ENCODE data around the gene RGS17. TPM values are rescaled to one million over a fixed set of nuclear protein-coding genes. Genes with fewer than 3 reads are reported as not detected.
A peak's percentile ranks its signal among the peaks of the same experiment; 100 is the strongest.

Gene RGS17
- total RNA-seq, 1 experiment from 2014 or later = 14.4 TPM

GRCh38 chr6:153092082-153093013, 38.7 kb downstream of the RGS17 start:
- DNase-seq (ENCODE audit: low read depth) = peak; percentile 57
- in situ Hi-C loops (cut with HindIII; ENCODE audit: low pct_unique_long_range_greater_than_20kb, low sequenced_read_pairs) = no loop called here

GRCh38 chr6:153090241-153090930, 40.7 kb downstream of the RGS17 start:
- peak; percentile 72 for DNase-seq (ENCODE audit: low read depth)
- in situ Hi-C loops (cut with HindIII; ENCODE audit: low pct_unique_long_range_greater_than_20kb, low sequenced_read_pairs) = no loop called here

GRCh38 chr6:153088796-153089195, 42.3 kb downstream of the RGS17 start:
- in situ Hi-C loops (cut with HindIII; ENCODE audit: low pct_unique_long_range_greater_than_20kb, low sequenced_read_pairs) = no loop called here
- DNase-seq (ENCODE audit: low read depth) = no peak

GRCh38 chr6:153087436-153087835, 43.6 kb downstream of the RGS17 start:
- in situ Hi-C loops (cut with HindIII; ENCODE audit: low pct_unique_long_range_greater_than_20kb, low sequenced_read_pairs) = no loop called here
- DNase-seq (ENCODE audit: low read depth) = no peak

GRCh38 chr6:153086225-153086990, 44.7 kb downstream of the RGS17 start:
- DNase-seq (ENCODE audit: low read depth) = no peak
- in situ Hi-C loops (cut with HindIII; ENCODE audit: low pct_unique_long_range_greater_than_20kb, low sequenced_read_pairs) = no loop called here

GRCh38 chr6:153085239-153085638, 45.8 kb downstream of the RGS17 start:
- in situ Hi-C loops (cut with HindIII; ENCODE audit: low pct_unique_long_range_greater_than_20kb, low sequenced_read_pairs) = no loop called here
- DNase-seq (ENCODE audit: low read depth) = no peak

- in situ Hi-C loops (cut with HindIII; ENCODE audit: low pct_unique_long_range_greater_than_20kb, low sequenced_read_pairs) = no loop called here
- DNase-seq (ENCODE audit: low read depth) = no peak
Measured at GRCh38 chr6:153084393-153084792, 46.7 kb downstream of the RGS17 start.

GRCh38 chr6:153083869-153084268, 47.2 kb downstream of the RGS17 start:
- no peak for DNase-seq (ENCODE audit: low read depth)
- in situ Hi-C loops (cut with HindIII; ENCODE audit: low pct_unique_long_range_greater_than_20kb, low sequenced_read_pairs) = no loop called here

GRCh38 chr6:153081914-153082313, 49.2 kb downstream of the RGS17 start:
- DNase-seq (ENCODE audit: low read depth) = no peak
- in situ Hi-C loops (cut with HindIII; ENCODE audit: low pct_unique_long_range_greater_than_20kb, low sequenced_read_pairs) = no loop called here

GRCh38 chr6:153076431-153076830, 54.7 kb downstream of the RGS17 start:
- in situ Hi-C loops (cut with HindIII; ENCODE audit: low pct_unique_long_range_greater_than_20kb, low sequenced_read_pairs) = no loop called here
- no peak for DNase-seq (ENCODE audit: low read depth)

- DNase-seq (ENCODE audit: low read depth) = no peak
- in situ Hi-C loops (cut with HindIII; ENCODE audit: low pct_unique_long_range_greater_than_20kb, low sequenced_read_pairs) = no loop called here
Measured at GRCh38 chr6:153074761-153075160, 56.3 kb downstream of the RGS17 start.

GRCh38 chr6:153073841-153074240, 57.2 kb downstream of the RGS17 start:
- DNase-seq (ENCODE audit: low read depth) = no peak
- in situ Hi-C loops (cut with HindIII; ENCODE audit: low pct_unique_long_range_greater_than_20kb, low sequenced_read_pairs) = no loop called here

GRCh38 chr6:153070756-153071155, 60.3 kb downstream of the RGS17 start:
- no peak for DNase-seq (ENCODE audit: low read depth)
- in situ Hi-C loops (cut with HindIII; ENCODE audit: low pct_unique_long_range_greater_than_20kb, low sequenced_read_pairs) = no loop called here

GRCh38 chr6:153069897-153070296, 61.2 kb downstream of the RGS17 start:
- DNase-seq (ENCODE audit: low read depth) = no peak
- in situ Hi-C loops (cut with HindIII; ENCODE audit: low pct_unique_long_range_greater_than_20kb, low sequenced_read_pairs) = no loop called here

GRCh38 chr6:153065222-153065621, 65.9 kb downstream of the RGS17 start:
- in situ Hi-C loops (cut with HindIII; ENCODE audit: low pct_unique_long_range_greater_than_20kb, low sequenced_read_pairs) = no loop called here
- no peak for DNase-seq (ENCODE audit: low read depth)

- no peak for DNase-seq (ENCODE audit: low read depth)
- in situ Hi-C loops (cut with HindIII; ENCODE audit: low pct_unique_long_range_greater_than_20kb, low sequenced_read_pairs) = no loop called here
Measured at GRCh38 chr6:153063936-153064335, 67.1 kb downstream of the RGS17 start.

- in situ Hi-C loops (cut with HindIII; ENCODE audit: low pct_unique_long_range_greater_than_20kb, low sequenced_read_pairs) = no loop called here
- no peak for DNase-seq (ENCODE audit: low read depth)
Measured at GRCh38 chr6:153062516-153062915, 68.6 kb downstream of the RGS17 start.

- DNase-seq (ENCODE audit: low read depth) = no peak
- in situ Hi-C loops (cut with HindIII; ENCODE audit: low pct_unique_long_range_greater_than_20kb, low sequenced_read_pairs) = no loop called here
Measured at GRCh38 chr6:153059757-153060156, 71.3 kb downstream of the RGS17 start.

GRCh38 chr6:153059311-153059710, 71.8 kb downstream of the RGS17 start:
- no peak for DNase-seq (ENCODE audit: low read depth)
- in situ Hi-C loops (cut with HindIII; ENCODE audit: low pct_unique_long_range_greater_than_20kb, low sequenced_read_pairs) = no loop called here
